Stimulated activated CD4-positive, alpha-beta T cell treated with anti-CD3 and anti-CD28 coated beads, Interleukin-4, amount 100 ng/mL, for 4 hours (primary cell): ENCODE measurements around the gene WNK3.
A peak's percentile ranks its signal among the peaks of the same experiment; 100 is the strongest.

Experiments
- DNase-seq, 2 experiments: peaks; one replicate each; pipeline ENCODE4 v3.0.0-alpha.2; 2020

The WNK3 gene

DNA sequence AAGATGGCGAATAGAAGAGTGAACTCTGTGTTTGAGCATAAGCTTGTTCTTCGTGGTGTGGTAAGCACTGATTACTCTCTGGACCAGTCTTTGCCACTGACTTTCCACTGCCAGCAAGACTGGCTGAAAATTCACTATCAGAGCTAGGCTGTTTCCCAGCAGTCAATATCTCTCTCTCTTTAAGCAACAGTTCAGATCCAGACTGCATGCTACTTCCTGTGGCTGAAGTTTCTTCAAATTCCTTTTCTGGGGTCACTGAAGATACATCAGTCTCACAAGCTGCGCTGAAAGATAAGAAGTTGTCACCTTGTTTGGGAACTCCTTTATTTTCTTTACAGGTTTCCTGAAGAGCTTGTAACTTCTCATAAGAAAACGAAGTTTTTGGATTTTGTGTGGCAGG, 120.8 kb downstream of the WNK3 start:
- no peak for DNase-seq

DNA sequence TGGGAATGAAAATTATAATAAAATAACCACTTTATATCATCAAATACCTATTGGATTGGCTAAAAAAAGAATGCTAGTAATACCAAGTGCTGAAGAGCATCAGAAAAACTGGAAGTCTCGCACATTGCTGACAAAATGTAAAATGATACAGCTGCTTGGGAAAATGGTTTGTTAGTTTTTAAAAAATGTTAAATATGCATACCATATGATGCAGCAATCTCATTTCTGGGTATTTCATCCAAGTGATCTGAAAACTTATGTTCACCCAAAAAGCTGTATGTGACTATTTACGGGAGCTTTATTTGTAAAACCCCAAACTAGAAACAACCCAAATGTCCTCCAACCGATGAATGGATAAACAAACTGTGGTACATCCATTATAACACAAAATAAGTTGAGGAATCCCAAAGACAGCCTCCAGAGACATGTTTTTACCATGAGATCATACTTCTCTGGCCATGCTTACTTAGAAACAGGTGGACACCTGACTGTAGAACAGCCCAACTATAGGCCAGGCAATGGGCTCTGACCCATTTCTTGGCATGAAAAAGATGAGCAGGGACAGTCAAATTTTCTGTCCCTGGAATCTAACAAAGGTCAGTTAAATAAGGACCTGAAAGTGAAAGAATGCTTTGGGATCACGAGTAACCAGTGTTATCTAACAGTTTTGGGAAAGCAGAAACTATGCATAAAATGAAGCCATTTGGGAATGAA, 127.3 kb downstream of the WNK3 start:
- no peak for DNase-seq

DNA sequence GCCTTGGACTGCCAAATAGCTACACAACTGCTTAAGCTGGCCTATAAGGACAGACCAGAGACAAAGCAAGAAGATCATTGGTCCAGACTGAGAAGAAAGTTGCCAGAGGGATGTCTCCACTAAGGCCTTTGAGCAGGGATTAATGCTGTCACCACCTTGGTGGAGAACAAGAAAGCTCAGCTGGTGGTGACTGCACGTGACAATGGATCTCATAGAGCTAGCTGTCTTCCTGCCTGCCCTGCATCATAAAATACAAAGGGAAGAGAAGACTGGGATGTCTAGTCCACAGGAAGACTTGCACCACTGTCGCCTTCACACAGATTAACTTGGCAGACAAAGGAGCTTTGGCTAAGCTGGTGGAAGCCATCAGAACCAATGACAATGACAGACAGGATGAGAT, 134.3 kb downstream of the WNK3 start:
- no peak for DNase-seq

DNA sequence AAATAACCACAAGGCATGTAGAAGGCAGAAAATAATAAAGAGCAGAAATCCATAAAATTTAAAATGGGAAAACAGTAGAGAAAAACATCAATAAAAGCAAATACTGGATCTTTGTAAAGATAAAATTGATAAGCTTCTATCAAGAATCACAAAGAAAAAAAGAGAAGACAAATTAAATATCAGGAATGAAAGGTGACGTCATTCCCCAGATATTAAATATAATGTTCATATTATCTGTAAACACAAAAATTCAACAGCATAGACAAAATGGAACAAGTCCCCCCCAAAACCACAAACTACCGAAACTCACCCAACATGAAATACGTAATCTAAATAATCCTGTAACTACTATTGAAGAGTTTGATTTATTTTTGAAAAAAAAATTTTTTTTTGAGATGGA, 144.2 kb downstream of the WNK3 start:
- DNase-seq, result no peak

DNA sequence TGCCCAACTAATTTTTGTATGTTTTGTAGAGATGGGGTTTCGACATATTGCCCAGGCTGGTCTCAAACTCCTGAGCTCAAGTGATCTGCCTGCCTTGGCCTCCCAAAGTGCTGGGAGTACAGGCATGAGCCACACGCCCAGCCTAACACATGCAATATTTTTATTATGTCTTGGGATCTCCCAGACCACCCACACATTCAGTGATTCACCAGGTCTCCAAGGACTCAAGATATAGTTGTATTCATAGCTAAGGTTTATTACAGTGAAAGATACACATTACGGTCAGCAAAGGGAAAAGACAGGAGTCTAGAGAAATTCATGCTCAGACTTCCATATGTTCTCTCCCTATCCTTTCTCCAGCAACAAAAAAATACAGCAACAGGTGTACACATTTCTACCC, 149.3 kb downstream of the WNK3 start:
- no peak for DNase-seq

DNA sequence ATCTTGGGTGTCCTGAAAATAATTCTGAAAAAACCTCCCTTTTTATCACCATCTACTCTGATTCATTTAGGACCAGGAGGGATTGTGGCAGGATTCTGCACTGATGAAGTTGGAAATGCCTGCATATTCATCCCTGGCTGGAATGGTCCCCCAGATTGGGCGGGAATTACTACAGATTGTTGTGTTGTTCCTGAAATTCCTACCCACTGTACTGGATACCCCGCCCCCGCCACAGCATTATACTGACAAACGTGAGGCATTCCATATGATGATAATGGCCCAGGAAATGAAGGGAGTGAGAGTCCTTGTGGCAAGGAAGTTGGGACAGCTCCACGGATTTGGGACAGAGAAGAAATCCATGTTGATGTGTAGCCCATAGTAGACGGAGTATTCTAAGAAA, 159.6 kb downstream of the WNK3 start:
- no peak for DNase-seq

DNA sequence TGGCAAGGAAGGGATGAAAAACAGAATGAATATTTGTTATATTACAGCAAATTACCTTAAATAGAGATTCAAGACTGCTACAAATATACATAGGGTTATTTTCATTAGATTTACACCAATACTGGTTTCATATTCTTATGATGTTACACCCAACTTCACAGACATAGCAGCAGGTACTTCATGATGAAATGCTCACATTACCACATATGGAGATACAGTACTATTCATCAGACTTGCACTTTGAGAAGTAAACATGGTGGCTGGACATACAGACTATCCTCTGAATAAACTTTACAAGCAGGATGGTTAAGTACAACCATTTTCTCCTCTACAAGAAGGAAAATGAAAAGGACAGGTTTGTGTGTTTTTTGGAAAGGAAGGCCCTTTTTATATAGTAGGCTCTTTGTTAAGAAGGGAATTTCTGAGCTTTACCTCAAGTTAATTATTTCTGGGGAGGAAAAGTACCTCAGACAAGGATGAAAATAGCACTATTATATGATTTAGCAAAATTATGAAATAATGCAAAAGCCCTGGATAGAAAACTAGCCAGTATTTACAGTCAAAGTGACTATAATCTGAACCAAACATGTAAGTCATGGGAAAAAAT, 162.8 kb downstream of the WNK3 start:
- DNase-seq, result no peak

DNA sequence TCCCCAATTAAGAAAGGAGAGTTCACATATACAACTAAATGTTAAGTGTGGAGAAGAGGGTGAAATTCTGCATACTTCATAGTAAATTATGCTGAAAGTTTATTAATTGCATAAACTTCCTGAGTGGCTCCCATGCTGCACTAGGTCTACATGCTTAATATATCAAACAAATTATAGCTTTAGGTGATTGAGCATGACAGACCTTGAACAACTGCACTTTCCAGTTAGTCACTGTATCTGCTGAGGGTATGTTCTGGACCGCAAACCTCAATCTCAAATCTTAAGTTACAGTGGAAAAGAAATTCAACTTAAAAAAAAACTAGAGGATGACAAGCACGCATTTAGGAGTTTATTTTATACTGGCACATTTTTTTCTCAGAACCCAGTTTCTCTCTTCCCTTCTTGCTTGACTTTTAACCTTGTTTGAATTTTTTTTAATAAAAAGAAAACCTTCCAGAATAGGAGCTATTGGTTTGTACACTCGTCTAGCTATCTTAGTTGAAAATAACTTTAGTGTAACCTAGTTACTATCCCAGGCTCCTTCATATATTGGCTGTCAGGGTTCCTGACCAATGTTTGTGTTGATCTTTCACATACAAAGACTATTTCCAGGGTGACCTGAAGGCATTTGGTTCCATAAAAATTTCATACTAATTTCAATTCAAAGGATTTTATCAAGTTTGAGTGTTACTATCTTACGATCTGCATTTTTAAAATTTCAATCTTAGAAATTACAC, 164.6 kb downstream of the WNK3 start:
- DNase-seq, result no peak

DNA sequence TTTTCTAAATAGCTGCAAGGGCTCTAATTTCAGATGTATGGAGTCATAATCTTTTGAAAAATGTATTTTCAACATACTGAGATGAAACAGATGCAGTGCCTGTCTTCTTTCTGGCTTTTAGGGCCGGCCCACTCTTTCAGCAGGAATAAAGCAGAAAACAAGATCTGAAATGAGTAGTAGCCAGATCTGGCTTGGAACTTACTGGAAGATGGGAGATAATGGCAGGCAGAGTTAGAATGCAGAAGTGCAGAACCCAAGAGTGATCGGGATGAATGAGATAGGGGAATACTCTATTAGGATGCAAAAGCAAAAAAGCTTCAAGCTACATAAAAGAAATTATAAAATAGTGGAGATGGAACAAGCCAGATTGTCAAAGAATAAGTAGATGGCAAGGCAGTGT, 173.4 kb downstream of the WNK3 start:
- DNase-seq, result no peak

DNA sequence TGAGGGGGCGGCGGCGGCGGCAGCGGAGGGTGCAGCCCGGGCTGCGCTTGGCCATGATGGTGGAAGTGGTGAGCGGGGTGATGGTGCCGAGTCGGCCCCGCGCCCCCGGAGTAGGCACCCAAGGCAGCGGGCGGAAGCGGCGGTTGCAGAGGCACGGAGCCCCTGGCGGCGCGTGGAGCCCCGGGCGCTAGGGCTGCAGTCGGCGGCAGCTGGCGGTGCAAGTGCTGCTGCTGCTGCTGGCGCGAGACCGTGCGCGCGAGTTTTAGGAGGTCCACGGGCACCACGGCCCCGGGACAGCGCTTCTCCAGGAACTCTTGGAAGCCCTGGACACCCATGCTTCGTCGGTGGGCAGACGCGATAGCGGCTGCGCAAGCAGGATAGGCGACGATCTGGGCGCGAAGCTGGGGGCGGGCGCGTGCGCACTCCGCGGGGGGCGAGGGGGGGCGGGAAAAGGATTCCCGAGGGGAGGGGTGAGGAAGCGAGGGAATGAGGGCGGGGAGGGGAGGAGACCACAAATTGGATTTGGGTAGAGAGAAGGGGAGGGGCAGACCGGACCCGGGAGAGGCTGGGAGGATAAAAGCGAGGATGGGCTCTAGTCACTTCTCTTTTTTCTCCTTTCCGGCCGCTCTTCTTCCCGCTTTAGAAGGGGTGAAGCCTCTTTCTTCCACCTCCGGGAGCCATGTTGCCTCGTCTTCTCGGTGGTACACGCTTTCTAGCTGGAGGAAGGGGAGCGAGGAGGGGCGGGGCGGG, 174.8 kb downstream of the WNK3 start, which contains the start of gene FAM120C:
Gene FAM120C (minus strand): TSS at position 391 of the 750 bp plus-strand sequence. CDS start 56 bp downstream, at position 335.
- peak; percentile 65 to 67 for DNase-seq

DNA sequence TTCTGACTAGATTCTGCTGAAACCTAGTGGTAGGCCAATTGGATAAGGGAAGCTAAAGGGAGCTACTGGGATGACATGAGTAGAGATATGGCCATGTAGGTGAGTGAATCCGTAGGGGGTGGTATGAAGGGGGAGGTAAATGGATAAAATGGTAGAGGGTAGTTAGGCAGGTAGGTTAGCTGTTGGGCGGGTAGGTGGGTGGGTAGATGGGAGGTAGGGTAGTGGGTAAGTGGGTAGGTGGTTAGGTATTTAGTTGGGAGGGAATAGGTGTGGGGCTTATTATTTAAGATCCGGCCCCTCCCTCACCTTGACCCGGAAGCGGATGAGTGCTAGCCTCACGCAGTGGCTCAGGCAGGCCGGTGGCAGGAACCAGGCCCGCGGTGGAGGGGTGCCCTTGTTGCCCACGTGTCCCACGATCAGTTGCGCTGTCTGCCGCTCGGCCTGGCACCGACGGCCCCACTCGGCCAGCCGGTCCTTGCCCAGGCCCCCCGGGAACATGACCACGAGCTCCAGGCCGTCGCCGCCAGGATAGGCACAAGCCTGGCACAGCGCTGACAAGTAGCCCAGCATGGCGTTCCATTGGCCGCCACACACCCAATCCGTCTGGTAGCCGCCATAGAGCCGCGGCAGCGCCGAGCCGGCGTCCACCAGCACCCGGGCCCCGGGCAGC, 175.5 kb downstream of the WNK3 start:
- peak; percentile 60 to 71 for DNase-seq

DNA sequence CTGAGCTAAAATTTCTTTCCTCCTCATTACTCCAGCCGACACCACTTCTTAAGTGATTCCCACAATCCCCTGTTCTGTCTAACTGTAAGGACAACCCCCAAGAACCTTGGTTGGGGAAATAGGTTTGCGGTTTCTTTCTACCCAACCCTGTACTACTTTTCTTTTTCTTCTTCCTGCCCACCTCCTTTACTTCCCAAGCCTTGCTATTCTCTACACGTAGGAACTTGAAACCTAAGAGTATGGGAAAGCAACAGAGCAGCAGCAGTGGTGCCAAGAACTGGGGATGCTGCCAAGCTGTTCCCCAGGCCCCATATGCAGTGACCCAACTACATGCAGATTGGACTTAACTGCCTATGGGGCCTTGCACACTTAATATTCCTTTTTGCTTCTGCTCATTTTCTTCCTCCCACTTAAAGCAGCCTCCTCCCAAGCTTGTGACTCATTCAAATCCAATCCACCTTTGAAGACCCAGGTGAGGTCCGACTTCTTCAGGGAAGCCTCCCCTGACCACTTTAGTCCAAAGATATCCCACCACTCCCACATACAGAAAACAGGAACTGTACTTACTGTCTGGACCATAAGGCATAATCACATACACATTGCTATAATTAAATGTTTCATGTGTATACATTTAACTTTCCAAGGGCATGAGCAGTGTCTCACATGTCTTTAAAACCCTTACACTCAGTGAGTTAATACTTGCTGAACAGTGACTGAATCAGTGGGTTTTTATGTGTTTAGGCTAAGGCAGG, 176.5 kb downstream of the WNK3 start:
- DNase-seq, result no peak

DNA sequence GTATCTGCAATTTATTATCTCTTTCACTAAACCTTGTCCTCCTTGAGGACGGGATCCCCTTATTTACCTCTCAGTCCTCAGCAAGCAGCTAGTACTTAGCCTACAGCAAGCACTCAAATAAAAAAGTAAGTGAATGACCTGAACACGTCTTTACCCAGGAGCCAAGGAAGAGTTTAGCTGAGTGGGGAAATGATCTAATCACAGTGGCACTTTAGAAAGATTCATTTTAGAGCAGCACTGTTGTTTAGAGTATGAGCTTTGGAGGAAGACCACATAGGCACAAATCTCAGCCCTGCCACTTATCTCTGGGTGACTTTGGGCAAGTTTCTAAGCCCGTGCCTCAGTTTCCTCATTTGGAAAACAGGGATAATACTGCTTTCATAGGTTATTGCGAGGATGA, 177.4 kb downstream of the WNK3 start:
- no peak for DNase-seq

DNA sequence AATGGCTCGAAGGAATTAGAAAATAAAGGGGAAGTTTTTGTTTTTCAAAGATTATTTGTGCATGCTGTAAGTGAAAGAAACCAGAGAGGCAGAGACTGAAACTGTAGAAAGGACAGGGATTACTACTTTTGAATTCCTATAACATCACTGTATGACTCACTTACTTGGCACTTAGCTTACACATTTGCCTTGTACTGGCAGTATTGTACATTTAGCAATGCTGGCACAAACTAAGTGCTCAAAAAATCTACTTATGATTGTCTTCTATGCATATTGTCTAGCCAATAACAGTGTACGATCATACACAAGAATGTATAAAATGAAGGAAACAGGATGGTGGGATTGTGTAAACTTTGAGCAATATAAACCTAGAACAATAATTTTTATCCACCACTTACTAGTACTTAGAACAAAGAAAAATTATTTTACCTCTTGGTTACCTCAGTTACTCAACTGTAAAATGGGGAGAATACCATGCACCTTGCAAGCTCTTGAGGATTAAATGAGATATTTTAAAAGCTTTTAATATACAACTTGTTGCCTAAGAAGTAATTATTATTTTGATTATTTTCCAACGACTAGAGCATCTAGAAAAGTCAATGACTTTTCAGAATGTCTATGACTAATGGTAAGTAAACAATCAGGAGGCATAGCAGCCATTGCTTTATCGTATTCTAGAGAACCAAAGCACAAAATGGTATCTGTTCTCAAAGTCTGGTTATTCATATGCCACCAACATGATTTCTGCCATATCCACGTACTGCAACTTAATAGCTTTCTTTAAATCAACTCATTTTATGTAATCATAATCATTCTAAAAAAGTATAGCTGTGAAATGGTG, 179.5 kb downstream of the WNK3 start:
- no peak for DNase-seq

DNA sequence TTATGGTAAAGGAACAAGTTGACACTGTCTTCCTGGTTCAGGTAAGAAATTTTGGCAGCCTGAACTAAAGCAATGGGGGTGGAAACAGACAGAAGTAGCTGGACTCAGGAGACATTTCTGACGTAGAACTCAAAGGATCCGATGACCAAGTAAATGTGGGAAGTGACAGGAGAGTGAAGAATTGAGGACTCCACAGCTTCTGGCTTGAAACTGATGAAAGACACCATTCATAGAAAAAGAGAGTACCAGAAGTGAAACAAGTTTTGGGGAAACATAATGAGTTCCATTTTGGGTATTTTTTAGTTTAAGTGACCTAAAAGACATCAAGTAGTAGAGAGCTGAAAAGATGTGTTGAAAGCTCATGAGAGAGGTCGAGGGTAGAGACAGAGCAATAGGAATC, 180.5 kb downstream of the WNK3 start:
- DNase-seq, result no peak

DNA sequence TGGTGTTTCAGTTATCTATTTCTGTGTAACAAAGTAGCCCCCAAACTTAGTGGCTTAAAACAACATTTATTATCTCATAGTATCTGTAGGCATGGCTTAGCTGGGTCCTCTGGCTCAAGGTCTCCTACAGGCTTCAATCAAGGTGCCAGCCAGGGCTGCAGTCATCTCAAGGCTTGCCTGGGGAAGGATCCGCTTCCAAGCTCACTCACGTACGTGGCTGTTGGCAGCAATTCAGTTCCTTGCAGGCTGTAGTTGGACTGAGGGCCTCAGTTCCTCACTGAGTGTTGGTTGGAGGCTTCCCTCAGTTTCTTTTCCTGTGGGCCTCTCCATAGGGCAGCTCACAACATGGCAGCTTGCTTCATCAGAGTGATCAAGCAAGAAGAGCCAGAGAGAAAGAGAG, 184.1 kb downstream of the WNK3 start:
- no peak for DNase-seq

DNA sequence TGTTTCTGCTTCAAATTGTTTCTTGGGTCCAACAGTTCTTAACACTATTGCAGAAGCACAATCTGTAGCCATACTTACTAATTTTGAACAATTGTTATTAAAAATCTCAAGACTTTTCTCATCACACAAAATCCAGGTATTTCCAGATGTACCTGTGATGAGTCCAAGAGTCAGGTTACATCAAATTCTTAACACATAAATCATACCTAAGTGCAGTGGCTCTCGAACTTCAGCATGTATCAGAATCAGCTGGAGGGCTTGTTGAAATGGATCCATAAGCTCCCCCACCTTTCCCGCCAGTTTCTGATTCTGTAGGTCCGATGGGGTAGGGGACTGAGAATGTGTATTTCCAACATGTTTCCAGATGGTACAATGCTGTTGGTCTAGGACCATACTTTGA, 185.4 kb downstream of the WNK3 start:
- DNase-seq, result no peak

DNA sequence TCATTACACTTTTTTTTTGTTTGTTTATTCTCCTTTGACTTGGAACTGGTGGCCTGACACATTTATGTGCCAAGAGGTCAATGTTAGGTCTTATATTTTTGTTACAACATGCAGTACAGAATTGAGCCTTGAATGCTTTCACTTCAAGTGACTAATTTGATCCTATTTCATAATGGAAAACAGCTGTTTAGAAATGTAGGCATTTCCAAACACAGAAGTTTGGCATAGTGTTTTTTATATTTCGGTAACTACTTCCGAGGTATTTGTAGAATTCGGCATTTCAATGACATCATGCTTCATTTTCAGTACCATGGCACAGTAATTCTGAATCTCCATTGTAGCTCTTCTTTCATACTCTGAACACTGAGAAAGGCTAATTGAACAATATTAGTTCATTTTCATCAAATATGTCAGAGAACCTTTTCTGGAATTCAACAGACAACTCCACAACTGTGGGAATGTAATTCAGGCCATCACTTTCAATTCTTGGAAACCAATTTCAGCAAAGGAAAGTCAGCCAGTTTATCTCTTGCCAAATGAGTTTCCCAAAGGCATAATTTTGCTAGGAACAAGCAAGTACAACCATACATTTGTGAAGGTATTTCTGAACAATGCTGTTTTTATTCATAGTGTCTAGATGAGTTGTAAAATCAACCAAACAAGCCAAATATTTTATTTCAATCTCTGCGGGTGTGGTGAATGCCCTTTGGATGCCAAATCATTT, 186.2 kb downstream of the WNK3 start:
- DNase-seq, result no peak

DNA sequence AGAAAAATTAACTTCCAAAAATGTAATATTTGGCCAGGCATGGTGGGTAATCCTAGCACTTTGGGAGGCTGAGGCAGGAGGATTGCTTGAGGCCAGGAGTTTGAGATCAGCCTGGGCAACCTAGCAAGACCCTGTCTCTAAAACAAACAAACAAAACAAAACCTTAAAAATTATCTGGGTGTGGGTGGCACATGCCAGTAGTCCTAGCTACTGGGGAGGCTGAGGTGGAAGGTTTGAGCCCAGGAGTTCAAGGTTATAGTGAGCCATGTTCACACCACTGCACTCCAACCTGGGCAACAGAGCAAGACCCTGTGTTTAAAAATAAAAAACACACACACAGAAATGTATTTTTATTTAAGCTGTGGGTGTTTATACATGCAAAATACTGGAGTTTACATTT, 186.8 kb downstream of the WNK3 start:
- no peak for DNase-seq

DNA sequence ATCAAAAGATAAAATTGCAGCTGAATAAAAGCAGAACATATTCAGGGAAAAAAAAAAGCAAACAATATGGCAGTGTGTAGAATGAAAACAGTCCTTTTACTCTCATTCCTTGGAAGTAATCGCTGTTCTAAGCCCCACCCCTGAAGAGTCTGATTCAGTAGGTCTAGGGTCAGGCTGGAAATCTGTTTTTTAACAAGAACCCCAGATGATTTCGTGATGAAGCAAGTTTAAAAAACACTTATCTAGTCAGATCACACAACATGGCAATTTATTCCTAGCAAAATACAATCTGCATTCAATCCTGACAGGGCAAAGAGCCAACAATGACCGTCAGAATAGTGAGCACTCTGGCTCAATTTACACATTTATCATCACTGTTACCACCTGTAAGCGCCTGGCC, 190.9 kb downstream of the WNK3 start:
- no peak for DNase-seq
